ENCODE results near the gene VPS37C.

VPS37C gene

DNA sequence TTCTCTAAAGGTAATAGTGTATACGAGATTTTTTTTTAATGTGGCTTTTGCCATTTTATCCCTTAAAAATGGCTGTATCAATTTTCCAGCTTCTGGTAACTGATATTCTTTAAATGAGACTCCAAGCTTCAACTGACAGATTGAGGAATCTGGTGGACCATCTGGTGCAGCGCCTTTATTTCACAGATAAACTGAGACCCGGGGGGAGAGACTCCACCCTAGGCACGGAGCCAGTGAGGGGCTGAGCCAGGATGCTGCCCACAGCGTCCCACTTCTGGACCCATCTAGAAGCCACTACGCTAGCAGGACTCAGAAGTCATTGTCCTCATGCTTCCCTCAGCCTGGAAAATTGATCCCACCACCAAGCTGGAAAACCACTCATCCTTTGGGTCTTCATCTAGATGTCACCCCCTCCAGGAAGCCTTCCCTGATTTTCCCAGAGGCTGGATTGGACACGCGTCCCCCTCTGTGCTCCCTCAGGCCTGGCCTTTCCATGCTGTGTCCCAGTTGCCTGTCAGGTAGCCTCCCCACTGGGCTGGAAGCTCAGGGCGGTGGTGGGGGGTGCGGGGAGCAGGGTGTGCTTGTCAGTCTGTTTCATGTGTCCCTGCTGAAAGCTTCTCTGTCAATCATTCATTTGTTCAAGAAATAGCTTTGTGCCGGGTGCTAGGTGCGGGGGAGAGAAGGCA lies 71.3 kb downstream of the VPS37C start:
- no peak for TF ChIP-seq CTCF (IDR thresholded peaks at IDR 0.05; ENCODE audit: low read depth, low read length)
- no peak for DNase-seq (ENCODE audit: extremely low read depth, low read depth)

GRCh38 chr11:61087426-61088119 lies 73.7 kb downstream of the VPS37C start:
- no peak for DNase-seq (ENCODE audit: extremely low read depth, low read depth)
- TF ChIP-seq CTCF (IDR thresholded peaks at IDR 0.05; ENCODE audit: low read depth, low read length), result no peak

DNA sequence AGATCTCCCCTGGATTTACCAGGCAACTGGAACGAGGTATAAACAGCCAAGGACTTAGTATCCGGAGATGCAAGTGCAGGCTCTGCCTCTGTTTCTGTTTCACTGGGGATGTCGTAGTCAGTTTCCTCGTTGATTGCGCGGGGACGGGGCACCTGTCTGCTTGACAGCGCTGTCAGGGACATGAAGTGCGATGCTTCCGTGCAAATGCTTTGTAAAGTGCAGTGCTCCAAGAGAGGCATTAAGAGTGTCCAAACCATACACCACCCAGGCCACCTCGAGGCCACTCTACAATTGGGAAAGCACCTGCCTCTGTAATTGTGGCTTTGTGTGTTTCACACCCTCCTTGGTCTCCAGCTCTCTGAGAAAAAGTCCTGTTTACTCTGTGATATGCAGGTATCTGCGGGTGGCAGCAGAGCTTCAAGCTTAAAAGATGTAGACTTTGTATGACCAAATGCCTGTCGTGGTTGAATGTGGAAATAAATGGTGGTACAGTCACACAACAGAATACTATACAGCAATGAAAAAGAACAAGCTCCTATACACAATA lies 77.6 kb downstream of the VPS37C start:
- no peak for DNase-seq (ENCODE audit: extremely low read depth, low read depth)
- TF ChIP-seq CTCF (IDR thresholded peaks at IDR 0.05; ENCODE audit: low read depth, low read length), result no peak

GRCh38 chr11:61082931-61083531 lies 78.2 kb downstream of the VPS37C start:
- no peak for TF ChIP-seq CTCF (IDR thresholded peaks at IDR 0.05; ENCODE audit: low read depth, low read length)
- DNase-seq (ENCODE audit: extremely low read depth, low read depth), result no peak

DNA sequence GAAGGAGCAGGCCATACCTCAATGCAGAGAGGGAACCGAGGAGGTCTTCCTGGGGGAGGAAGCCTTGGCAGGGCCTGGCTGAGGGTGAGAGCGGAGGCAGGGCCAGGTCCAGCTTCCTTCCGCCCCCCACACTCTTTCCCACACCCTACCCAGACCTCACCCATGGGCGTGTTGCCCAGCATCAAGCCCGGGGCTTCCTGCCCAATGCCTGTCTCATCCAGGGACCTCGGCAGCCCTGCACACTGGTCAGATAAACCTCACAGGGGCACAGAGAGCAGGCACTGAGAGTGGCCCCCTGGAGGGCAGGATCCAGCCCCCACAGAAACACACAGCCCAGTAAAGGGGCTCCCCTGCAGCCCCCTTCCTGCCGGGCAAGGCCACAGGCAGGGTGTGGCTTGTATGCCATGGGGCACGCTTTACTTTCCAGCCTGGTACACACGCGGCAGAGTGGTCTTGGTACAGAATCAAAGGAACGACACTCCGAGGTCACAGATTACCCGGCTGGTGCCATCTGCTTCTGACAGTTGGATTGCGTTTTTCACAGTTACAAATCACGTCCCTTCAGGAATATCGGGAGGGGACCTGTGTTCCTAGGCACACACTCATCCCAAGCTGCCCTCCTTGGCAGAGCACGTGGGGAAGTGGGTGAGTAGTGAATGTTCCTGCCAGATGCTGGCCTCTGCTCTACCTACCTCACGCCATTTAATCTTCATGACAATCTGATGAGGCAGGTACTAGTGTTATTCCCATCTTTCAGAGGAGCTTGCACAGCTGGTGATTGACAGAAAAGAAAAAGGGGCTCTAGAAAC lies 79.0 kb downstream of the VPS37C start:
- no peak for TF ChIP-seq CTCF (IDR thresholded peaks at IDR 0.05; ENCODE audit: low read depth, low read length)
- no peak for DNase-seq (ENCODE audit: extremely low read depth, low read depth)

DNA sequence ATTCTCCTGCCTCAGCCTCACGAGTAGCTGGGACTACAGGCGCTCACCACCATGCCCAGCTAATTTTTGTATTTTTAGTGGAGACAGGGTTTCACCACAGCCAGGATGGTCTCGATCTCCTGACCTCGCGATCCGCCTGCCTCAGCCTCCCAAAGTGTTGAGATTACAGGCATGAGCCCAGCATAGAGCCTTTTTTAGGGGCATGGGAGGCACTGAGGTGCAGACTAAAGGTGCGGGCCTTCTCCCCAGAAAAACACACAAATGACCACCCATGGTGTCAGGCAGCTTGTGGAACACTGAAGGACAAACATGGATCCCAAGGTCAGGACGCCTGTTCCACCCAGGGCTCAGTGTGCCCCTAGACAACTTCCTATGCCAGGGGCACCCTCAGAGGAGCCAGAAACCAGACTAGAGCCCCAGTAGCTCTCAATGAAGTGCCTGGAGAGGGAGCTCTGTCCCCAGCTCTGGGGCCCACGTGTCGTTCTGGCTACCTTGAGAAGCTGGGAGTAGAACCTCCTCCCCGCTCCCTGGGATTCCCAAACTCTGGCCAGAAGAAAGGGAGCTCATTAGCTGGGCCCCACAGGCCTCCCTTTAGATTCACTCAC lies 80.1 kb downstream of the VPS37C start:
- DNase-seq (ENCODE audit: extremely low read depth, low read depth), result no peak
- no peak for TF ChIP-seq CTCF (IDR thresholded peaks at IDR 0.05; ENCODE audit: low read depth, low read length)
